ENCODE measurements around the gene VAV2. TPM values are rescaled to one million over a fixed set of nuclear protein-coding genes. Genes with fewer than 3 reads are reported as not detected.

Gene VAV2
- total RNA-seq, 3 donors from 2014 or later = 5.3 to 9.5 (median 8.8) TPM

- intact Hi-C loops (cut with DNase I; ENCODE audit: low total_unique reads) = no loop called here
- no peaks in the 10 kb centered on the region for H3K36me3 ChIP-seq
- H3K9me3 ChIP-seq = no peaks in the 10 kb centered on the region
- DNase-seq (ENCODE audit: low spot score in 2 of 2) = no peak
- TF ChIP-seq POLR2AphosphoS5 (IDR thresholded peaks at IDR 0.05) = no peak
- no peak for TF ChIP-seq POLR2A (IDR thresholded peaks at IDR 0.05)
- TF ChIP-seq, protein P1, sequence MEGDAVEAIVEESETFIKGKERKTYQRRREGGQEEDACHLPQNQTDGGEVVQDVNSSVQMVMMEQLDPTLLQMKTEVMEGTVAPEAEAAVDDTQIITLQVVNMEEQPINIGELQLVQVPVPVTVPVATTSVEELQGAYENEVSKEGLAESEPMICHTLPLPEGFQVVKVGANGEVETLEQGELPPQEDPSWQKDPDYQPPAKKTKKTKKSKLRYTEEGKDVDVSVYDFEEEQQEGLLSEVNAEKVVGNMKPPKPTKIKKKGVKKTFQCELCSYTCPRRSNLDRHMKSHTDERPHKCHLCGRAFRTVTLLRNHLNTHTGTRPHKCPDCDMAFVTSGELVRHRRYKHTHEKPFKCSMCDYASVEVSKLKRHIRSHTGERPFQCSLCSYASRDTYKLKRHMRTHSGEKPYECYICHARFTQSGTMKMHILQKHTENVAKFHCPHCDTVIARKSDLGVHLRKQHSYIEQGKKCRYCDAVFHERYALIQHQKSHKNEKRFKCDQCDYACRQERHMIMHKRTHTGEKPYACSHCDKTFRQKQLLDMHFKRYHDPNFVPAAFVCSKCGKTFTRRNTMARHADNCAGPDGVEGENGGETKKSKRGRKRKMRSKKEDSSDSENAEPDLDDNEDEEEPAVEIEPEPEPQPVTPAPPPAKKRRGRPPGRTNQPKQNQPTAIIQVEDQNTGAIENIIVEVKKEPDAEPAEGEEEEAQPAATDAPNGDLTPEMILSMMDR (IDR thresholded peaks at IDR 0.05) = no peak
- H3K4me3 ChIP-seq = peak within 1 kb of the TSS; percentile 22 to 66 (median 48)
- peaks cover 0 to 7% of the 10 kb centered on the region in 2 donors for H3K4me1 ChIP-seq
- H3K27me3 ChIP-seq = no peaks in the 10 kb centered on the region
- H3K27ac ChIP-seq = no peak within 1 kb of the TSS
Measured at GRCh38 chr9:133737774-133738639, 254.1 kb downstream of the VAV2 start, which contains the start of gene SARDH. Gene SARDH (minus strand): TSS chr9:133738352. CDS start chr9:133734173, 4,179 bp downstream.

GRCh38 chr9:133737071-133737773, 254.9 kb downstream of the VAV2 start:
- DNase-seq (ENCODE audit: low spot score in 2 of 2) = no peak
- intact Hi-C loops (cut with DNase I; ENCODE audit: low total_unique reads) = no loop called here

GRCh38 chr9:133735931-133736330, 256.2 kb downstream of the VAV2 start:
- Histone ChIP-seq H3K4me1 (peaks cover 0 to 7% of the 10 kb centered on the region in 2 donors), H3K36me3 (no peaks in the 10 kb centered on the region), H3K27me3 (no peaks in the 10 kb centered on the region), H3K9me3 (no peaks in the 10 kb centered on the region), H3K4me3 (no peak overlapping the region), H3K27ac (no peak overlapping the region)
- TF ChIP-seq POLR2AphosphoS5 (IDR thresholded peaks at IDR 0.05) = no peak
- TF ChIP-seq POLR2A (IDR thresholded peaks at IDR 0.05) = no peak
- TF ChIP-seq, protein P1 (IDR thresholded peaks at IDR 0.05) = no peak
- intact Hi-C loops (cut with DNase I; ENCODE audit: low total_unique reads) = no loop called here
- DNase-seq (ENCODE audit: low spot score in 2 of 2) = no peak

More at GRCh38 chr9:133737071-133737773, 254.9 kb downstream of the VAV2 start:
- Histone ChIP-seq H3K9me3 (no peaks in the 10 kb centered on the region), H3K4me1 (peaks cover 0 to 7% of the 10 kb centered on the region in 2 donors), H3K27me3 (no peaks in the 10 kb centered on the region), H3K4me3 (peak overlapping the region in 2 of 3 donors; percentile 48 to 66), H3K36me3 (no peaks in the 10 kb centered on the region), H3K27ac (no peak overlapping the region)
- TF ChIP-seq, protein P1 (IDR thresholded peaks at IDR 0.05) = no peak
- TF ChIP-seq POLR2A (IDR thresholded peaks at IDR 0.05) = no peak
- TF ChIP-seq POLR2AphosphoS5 (IDR thresholded peaks at IDR 0.05) = no peak

DNA sequence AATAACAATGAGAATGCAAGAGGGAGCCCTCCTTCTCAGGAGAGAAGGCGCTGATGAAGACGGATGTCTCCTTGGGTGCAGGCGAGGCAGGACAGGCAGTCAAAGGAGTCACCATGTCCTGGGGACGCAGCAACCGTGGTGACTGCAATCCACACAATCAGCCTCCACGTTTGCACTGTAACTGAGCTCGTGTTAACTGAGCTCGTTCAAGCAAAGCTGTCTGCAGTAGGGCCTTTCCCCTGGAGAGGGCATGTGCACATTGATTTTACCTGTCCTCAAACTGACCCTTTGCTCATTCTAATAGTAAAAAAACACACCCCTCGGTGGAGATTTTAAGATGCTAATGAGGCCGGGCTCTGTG, 256.7 kb downstream of the VAV2 start:
- Histone ChIP-seq H3K4me3 (no peak overlapping the region), H3K27ac (no peak overlapping the region), H3K4me1 (peaks cover 0 to 7% of the 10 kb centered on the region in 2 donors), H3K27me3 (no peaks in the 10 kb centered on the region), H3K36me3 (no peaks in the 10 kb centered on the region), H3K9me3 (no peaks in the 10 kb centered on the region)
- TF ChIP-seq POLR2A (IDR thresholded peaks at IDR 0.05) (no peak), POLR2AphosphoS5 (IDR thresholded peaks at IDR 0.05) (no peak)
- TF ChIP-seq, protein P1 (IDR thresholded peaks at IDR 0.05) = no peak
- DNase-seq (ENCODE audit: low spot score in 2 of 2) = peak in 1 of 2 donors; percentile 17
- intact Hi-C loops (cut with DNase I; ENCODE audit: low total_unique reads) = no loop called here

Data from breast epithelium (tissue), 4 donors.